ENCODE measurements around the gene RANBP10. TPM values are rescaled to one million over a fixed set of nuclear protein-coding genes. Genes with fewer than 3 reads are reported as not detected.

The RANBP10 gene
- total RNA-seq, 1 experiment from 2014 or later, result 13.4 TPM

DNA sequence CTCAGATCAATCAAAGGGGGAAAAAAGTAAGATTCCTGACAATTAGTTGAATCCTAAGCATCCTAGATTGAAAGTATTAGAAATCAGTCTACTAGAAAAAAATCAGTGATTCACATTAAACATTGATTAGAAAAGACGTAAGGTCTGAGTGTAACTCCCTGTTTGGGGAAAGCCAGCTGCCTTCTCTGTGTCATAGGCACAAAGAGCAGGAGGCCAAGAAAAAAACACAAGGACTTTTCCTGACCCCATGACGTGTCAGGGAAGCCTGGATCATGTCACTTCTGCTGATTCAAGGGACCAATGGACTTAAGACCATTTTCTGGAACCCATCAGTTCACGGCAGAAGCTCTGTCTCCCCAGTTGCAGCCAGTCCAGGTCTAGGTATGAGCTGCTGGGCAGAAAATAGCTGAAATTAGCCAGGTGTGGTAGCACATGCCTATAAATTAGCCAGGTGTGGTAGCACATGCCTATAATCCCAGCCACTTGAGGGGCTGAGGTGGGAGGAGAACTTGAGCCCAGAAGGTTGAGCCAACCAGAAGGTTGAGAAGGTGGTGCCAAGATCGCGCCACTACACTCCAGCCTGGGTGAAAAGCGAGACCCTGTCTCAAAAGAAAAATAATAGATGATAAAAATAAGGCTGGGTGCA is 35.9 kb downstream of the RANBP10 start:
- H3K4me1 ChIP-seq (ENCODE audit: control insufficient read depth, insufficient read depth, low read length), result no peaks in the 10 kb centered on the region
- H3K9me3 ChIP-seq (ENCODE audit: control insufficient read depth, insufficient read depth, low read depth, low read length), result no peaks in the 10 kb centered on the region
- no peak for DNase-seq (ENCODE audit: low read depth, low spot score)
- CTCF ChIA-PET, result no interaction called here
- BruUV-seq (replicated peaks), result no TSS peak
- H3K36me3 ChIP-seq (ENCODE audit: control insufficient read depth, insufficient read depth, low read length), result no peaks in the 10 kb centered on the region
- no peak overlapping the region for H3K4me3 ChIP-seq (ENCODE audit: low read depth in 2 of 2, low read length in 2 of 2)
- ATAC-seq, result no peak
- POLR2A ChIA-PET, result no interaction called here
- in situ Hi-C loops (cut with HindIII; ENCODE audit: low pct_unique_long_range_greater_than_20kb, low sequenced_read_pairs), result no loop called here
- intact Hi-C loops (cut with micrococcal nuclease; ENCODE audit: unreplicated experiment), result no loop called here
- H3K27ac ChIP-seq (ENCODE audit: low read length), result no peak overlapping the region
- TF ChIP-seq, protein P1, sequence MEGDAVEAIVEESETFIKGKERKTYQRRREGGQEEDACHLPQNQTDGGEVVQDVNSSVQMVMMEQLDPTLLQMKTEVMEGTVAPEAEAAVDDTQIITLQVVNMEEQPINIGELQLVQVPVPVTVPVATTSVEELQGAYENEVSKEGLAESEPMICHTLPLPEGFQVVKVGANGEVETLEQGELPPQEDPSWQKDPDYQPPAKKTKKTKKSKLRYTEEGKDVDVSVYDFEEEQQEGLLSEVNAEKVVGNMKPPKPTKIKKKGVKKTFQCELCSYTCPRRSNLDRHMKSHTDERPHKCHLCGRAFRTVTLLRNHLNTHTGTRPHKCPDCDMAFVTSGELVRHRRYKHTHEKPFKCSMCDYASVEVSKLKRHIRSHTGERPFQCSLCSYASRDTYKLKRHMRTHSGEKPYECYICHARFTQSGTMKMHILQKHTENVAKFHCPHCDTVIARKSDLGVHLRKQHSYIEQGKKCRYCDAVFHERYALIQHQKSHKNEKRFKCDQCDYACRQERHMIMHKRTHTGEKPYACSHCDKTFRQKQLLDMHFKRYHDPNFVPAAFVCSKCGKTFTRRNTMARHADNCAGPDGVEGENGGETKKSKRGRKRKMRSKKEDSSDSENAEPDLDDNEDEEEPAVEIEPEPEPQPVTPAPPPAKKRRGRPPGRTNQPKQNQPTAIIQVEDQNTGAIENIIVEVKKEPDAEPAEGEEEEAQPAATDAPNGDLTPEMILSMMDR (IDR thresholded peaks at IDR 0.05), result no peak
- TF ChIP-seq, protein P2, sequence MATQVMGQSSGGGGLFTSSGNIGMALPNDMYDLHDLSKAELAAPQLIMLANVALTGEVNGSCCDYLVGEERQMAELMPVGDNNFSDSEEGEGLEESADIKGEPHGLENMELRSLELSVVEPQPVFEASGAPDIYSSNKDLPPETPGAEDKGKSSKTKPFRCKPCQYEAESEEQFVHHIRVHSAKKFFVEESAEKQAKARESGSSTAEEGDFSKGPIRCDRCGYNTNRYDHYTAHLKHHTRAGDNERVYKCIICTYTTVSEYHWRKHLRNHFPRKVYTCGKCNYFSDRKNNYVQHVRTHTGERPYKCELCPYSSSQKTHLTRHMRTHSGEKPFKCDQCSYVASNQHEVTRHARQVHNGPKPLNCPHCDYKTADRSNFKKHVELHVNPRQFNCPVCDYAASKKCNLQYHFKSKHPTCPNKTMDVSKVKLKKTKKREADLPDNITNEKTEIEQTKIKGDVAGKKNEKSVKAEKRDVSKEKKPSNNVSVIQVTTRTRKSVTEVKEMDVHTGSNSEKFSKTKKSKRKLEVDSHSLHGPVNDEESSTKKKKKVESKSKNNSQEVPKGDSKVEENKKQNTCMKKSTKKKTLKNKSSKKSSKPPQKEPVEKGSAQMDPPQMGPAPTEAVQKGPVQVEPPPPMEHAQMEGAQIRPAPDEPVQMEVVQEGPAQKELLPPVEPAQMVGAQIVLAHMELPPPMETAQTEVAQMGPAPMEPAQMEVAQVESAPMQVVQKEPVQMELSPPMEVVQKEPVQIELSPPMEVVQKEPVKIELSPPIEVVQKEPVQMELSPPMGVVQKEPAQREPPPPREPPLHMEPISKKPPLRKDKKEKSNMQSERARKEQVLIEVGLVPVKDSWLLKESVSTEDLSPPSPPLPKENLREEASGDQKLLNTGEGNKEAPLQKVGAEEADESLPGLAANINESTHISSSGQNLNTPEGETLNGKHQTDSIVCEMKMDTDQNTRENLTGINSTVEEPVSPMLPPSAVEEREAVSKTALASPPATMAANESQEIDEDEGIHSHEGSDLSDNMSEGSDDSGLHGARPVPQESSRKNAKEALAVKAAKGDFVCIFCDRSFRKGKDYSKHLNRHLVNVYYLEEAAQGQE (IDR thresholded peaks at IDR 0.05; ENCODE audit: insufficient read depth in 1 of 2, low read depth in 2 of 2, low read length in 1 of 2), result no peak
- TF ChIP-seq POLR2AphosphoS5 (IDR thresholded peaks at IDR 0.05; ENCODE audit: low read depth, low read length) (no peak), SIN3A (IDR thresholded peaks at IDR 0.05; ENCODE audit: borderline replicate concordance, insufficient read depth, low read depth, low read length) (no peak), TCF7L2 (IDR thresholded peaks at IDR 0.05; ENCODE audit: low read depth, low read length) (no peak)
- H3K27me3 ChIP-seq (ENCODE audit: control insufficient read depth, insufficient read depth, low read length), result no peaks in the 10 kb centered on the region

DNA sequence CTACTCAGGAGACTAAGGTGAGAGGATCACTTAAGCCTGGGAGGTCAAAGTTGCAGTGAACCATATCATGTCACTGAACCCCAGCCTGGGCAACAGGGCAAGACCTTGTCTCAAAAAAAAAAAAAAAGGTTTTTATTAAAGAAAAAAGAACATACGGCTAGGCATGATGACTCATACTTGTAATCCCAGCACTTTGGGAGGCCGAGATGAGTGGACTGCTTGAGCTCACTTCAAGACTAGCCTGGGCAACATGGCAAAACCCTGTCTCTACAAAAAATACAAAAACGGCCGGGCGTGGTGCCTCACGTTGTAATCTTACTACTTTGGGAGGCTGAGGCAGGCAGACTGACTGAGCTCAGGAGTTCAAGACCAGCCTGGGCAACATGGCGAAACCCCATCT is 38.4 kb downstream of the RANBP10 start:
- TF ChIP-seq POLR2AphosphoS5 (IDR thresholded peaks at IDR 0.05; ENCODE audit: low read depth, low read length) (no peak), TCF7L2 (IDR thresholded peaks at IDR 0.05; ENCODE audit: low read depth, low read length) (no peak)
- TF ChIP-seq, protein P1 (IDR thresholded peaks at IDR 0.05), result no peak
- TF ChIP-seq, protein P2 (IDR thresholded peaks at IDR 0.05; ENCODE audit: insufficient read depth in 1 of 2, low read depth in 2 of 2, low read length in 1 of 2), result no peak
- ChIA-PET POLR2A (interaction anchor here (0.6 kb wide), 1 partner anchor 10 kb away, joined by 3 read pairs; no protein-coding TSS in a partner anchor), CTCF (interaction anchor here (0.7 kb wide), 1 partner anchor 57 kb away, joined by 6 read pairs; no protein-coding TSS in a partner anchor)
- Histone ChIP-seq H3K4me1 (ENCODE audit: control insufficient read depth, insufficient read depth, low read length) (no peaks in the 10 kb centered on the region), H3K4me3 (ENCODE audit: low read depth in 2 of 2, low read length in 2 of 2) (no peak overlapping the region), H3K27ac (ENCODE audit: low read length) (no peak overlapping the region), H3K9me3 (ENCODE audit: control insufficient read depth, insufficient read depth, low read depth, low read length) (no peaks in the 10 kb centered on the region), H3K27me3 (ENCODE audit: control insufficient read depth, insufficient read depth, low read length) (no peaks in the 10 kb centered on the region), H3K36me3 (ENCODE audit: control insufficient read depth, insufficient read depth, low read length) (no peaks in the 10 kb centered on the region)
- DNase-seq (ENCODE audit: low read depth, low spot score) (no peak), ATAC-seq (no peak)
- in situ Hi-C loops (cut with HindIII; ENCODE audit: low pct_unique_long_range_greater_than_20kb, low sequenced_read_pairs), result no loop called here
- intact Hi-C loops (cut with micrococcal nuclease; ENCODE audit: unreplicated experiment), result no loop called here
- BruUV-seq (replicated peaks), result no TSS peak
